SK-N-MC (cell line): Measurements from ENCODE around the gene LYRM4.

Source experiments
- DNase-seq: peaks from one replicate; pipeline ENCODE4 v3.0.0-alpha.2; 2011; ENCODE audit warnings: low read depth, low spot score
- H3K27ac ChIP-seq: fragments of 200-600 bp; sonication (generic); 2 replicates; pipeline ENCODE4 v1.5.1; 2016; ENCODE audit warnings: mixed run types
- H3K36me3 ChIP-seq: fragments of 200-600 bp; sonication (generic); 2 replicates; pipeline ENCODE4 v1.6.1; 2017; ENCODE audit warnings: antibody characterized with exemption, low read length, mixed read lengths; ENCODE audit not compliant: insufficient read depth
- H3K4me3 ChIP-seq: fragments of 200-600 bp; sonication (generic); 2 replicates; pipeline ENCODE4 v1.5.1; 2016
- H3K9ac ChIP-seq: fragments of 200-600 bp; sonication (generic); 2 replicates; pipeline ENCODE4 v1.8.0; 2017; ENCODE audit warnings: mixed run types, mixed read lengths; ENCODE audit not compliant: insufficient read length
- H3K9me3 ChIP-seq: fragments of 200-600 bp; sonication (generic); 2 replicates; pipeline ENCODE4 v1.6.1; 2017; ENCODE audit warnings: low read depth, mild to moderate bottlenecking, antibody characterized with exemption, low read length, moderate library complexity, mixed read lengths
- EZH2 ChIP-seq: fragments of 200-600 bp; sonication (generic); IDR thresholded peaks from one replicate; pipeline ENCODE4 v1.6.1; 2017; ENCODE audit warnings: antibody characterized with exemption
- FOXP2 ChIP-seq: optimal IDR thresholded peaks from 2 replicates; pipeline ENCODE3; 2011; ENCODE audit warnings: mild to moderate bottlenecking, moderate library complexity; ENCODE audit not compliant: insufficient read depth; ENCODE audit errors: extremely low read length, control extremely low read depth
- POLR2AphosphoS5 ChIP-seq: IDR thresholded peaks from 2 replicates; pipeline ENCODE4 v1.6.1; 2012; ENCODE audit warnings: mild to moderate bottlenecking, low read depth, low read length, borderline replicate concordance

Gene LYRM4

GRCh38 chr6:5259428-5259827 lies 1.3 kb downstream of the LYRM4 start:
- DNase-seq: no peak
- TF ChIP-seq EZH2: no peak
- no peak for TF ChIP-seq FOXP2
- H3K9me3 ChIP-seq: no peaks in the 10 kb centered on the region
- peak overlapping the region; percentile 97 for H3K9ac ChIP-seq
- peaks cover 23% of the 10 kb centered on the region for H3K36me3 ChIP-seq
- H3K4me3 ChIP-seq: peak overlapping the region; percentile 97
- no peak overlapping the region for H3K27ac ChIP-seq

GRCh38 chr6:5257400-5257799 lies 3.4 kb downstream of the LYRM4 start:
- Histone ChIP-seq H3K9ac (no peak overlapping the region), H3K4me3 (no peak overlapping the region), H3K36me3 (peaks cover 37% of the 10 kb centered on the region), H3K9me3 (no peaks in the 10 kb centered on the region), H3K27ac (no peak overlapping the region)
- TF ChIP-seq EZH2 (no peak), FOXP2 (no peak), POLR2AphosphoS5 (no peak)
- DNase-seq: no peak

- Histone ChIP-seq H3K9me3 (no peaks in the 10 kb centered on the region), H3K36me3 (peaks cover 40% of the 10 kb centered on the region), H3K27ac (no peak overlapping the region), H3K4me3 (no peak overlapping the region), H3K9ac (no peak overlapping the region)
- no peak for TF ChIP-seq FOXP2
- TF ChIP-seq POLR2AphosphoS5: no peak
- TF ChIP-seq EZH2: no peak
- DNase-seq: no peak
These were observed 3.8 kb downstream of the LYRM4 start for GRCh38 chr6:5256952-5257351.

GRCh38 chr6:5250911-5251310 lies 9.8 kb downstream of the LYRM4 start:
- H3K9me3 ChIP-seq: no peaks in the 10 kb centered on the region
- no peak overlapping the region for H3K9ac ChIP-seq
- no peak overlapping the region for H3K4me3 ChIP-seq
- TF ChIP-seq POLR2AphosphoS5 (no peak), EZH2 (no peak), FOXP2 (no peak)
- peaks cover 24% of the 10 kb centered on the region for H3K36me3 ChIP-seq
- no peak overlapping the region for H3K27ac ChIP-seq
- no peak for DNase-seq

- H3K36me3 ChIP-seq: peaks cover 24% of the 10 kb centered on the region
- no peak overlapping the region for H3K27ac ChIP-seq
- H3K4me3 ChIP-seq: no peak overlapping the region
- no peak for TF ChIP-seq EZH2
- TF ChIP-seq FOXP2: no peak
- TF ChIP-seq POLR2AphosphoS5: no peak
- H3K9ac ChIP-seq: no peak overlapping the region
- no peak for DNase-seq
- H3K9me3 ChIP-seq: no peaks in the 10 kb centered on the region
These were observed 10.3 kb downstream of the LYRM4 start for GRCh38 chr6:5250451-5250850.

- Histone ChIP-seq H3K9me3 (no peaks in the 10 kb centered on the region), H3K27ac (no peak overlapping the region), H3K36me3 (peaks cover 20% of the 10 kb centered on the region), H3K9ac (no peak overlapping the region), H3K4me3 (no peak overlapping the region)
- TF ChIP-seq POLR2AphosphoS5 (no peak), EZH2 (no peak), FOXP2 (no peak)
- DNase-seq: no peak
These were observed 11.2 kb downstream of the LYRM4 start for GRCh38 chr6:5249451-5250122.

GRCh38 chr6:5248302-5249098 lies 12.2 kb downstream of the LYRM4 start:
- no peak overlapping the region; the same call in 1 of the 2 replicates for H3K27ac ChIP-seq
- no peak overlapping the region for H3K4me3 ChIP-seq
- DNase-seq: no peak
- H3K9me3 ChIP-seq: no peaks in the 10 kb centered on the region
- peaks cover 13% of the 10 kb centered on the region for H3K36me3 ChIP-seq
- no peak overlapping the region for H3K9ac ChIP-seq
- no peak for TF ChIP-seq POLR2AphosphoS5
- no peak for TF ChIP-seq EZH2
- TF ChIP-seq FOXP2: no peak

- no peak for DNase-seq
- H3K4me3 ChIP-seq: peak overlapping the region; percentile 30; the same call in 1 of the 2 replicates
- peaks cover 4% of the 10 kb centered on the region for H3K36me3 ChIP-seq
- H3K9ac ChIP-seq: peak overlapping the region; percentile 38
- peak overlapping the region; percentile 73 for H3K27ac ChIP-seq
- H3K9me3 ChIP-seq: no peaks in the 10 kb centered on the region
- TF ChIP-seq EZH2 (no peak), POLR2AphosphoS5 (no peak)
These were observed 13.5 kb downstream of the LYRM4 start for GRCh38 chr6:5247201-5247600.
